ENCODE results near the gene DBF4B. TPM values are rescaled to one million over a fixed set of nuclear protein-coding genes. Genes with fewer than 3 reads are reported as not detected.

DBF4B gene
- total and polyA plus RNA-seq, 8 donors, result 5.6 to 18.8 (median 15.9) TPM

DNA sequence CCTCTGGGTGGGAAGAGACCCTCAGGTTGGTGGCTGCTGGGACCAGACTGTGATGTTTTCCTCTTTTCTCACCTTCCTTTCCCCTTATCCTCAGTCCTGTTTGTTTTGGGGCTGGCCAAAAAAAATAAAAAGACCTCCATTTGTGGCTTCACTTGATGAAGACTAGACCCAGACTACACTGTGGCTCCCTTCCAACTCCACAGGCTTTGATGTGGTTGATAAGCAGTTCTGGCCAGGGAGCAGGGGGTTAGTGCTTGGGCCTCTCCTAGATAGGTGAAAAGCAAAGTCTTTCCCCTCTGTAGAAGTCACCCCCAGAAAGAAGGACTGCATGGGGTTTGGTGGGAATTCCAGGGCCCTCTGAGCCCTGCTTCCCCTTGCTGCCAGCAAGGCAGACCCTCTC lies 39.1 kb downstream of the DBF4B start:
- Histone ChIP-seq H3K4me3 (no peak overlapping the region), H3K27ac (no peak overlapping the region), H3K9me3 (no peaks in the 10 kb centered on the region), H3K36me3 (peaks cover 0 to 50% of the 10 kb centered on the region in 2 donors), H3K27me3 (no peaks in the 10 kb centered on the region), H3K4me1 (no peaks in the 10 kb centered on the region)
- ATAC-seq (no peak), DNase-seq (no peak)
- intact Hi-C loops (cut with DNase I), result no loop called here
- TF ChIP-seq, protein P1, sequence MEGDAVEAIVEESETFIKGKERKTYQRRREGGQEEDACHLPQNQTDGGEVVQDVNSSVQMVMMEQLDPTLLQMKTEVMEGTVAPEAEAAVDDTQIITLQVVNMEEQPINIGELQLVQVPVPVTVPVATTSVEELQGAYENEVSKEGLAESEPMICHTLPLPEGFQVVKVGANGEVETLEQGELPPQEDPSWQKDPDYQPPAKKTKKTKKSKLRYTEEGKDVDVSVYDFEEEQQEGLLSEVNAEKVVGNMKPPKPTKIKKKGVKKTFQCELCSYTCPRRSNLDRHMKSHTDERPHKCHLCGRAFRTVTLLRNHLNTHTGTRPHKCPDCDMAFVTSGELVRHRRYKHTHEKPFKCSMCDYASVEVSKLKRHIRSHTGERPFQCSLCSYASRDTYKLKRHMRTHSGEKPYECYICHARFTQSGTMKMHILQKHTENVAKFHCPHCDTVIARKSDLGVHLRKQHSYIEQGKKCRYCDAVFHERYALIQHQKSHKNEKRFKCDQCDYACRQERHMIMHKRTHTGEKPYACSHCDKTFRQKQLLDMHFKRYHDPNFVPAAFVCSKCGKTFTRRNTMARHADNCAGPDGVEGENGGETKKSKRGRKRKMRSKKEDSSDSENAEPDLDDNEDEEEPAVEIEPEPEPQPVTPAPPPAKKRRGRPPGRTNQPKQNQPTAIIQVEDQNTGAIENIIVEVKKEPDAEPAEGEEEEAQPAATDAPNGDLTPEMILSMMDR (IDR thresholded peaks at IDR 0.05), result no peak

- intact Hi-C loops (cut with DNase I), result no loop called here
These were observed 40.9 kb downstream of the DBF4B start for GRCh38 chr17:44749076-44749979.

DNA sequence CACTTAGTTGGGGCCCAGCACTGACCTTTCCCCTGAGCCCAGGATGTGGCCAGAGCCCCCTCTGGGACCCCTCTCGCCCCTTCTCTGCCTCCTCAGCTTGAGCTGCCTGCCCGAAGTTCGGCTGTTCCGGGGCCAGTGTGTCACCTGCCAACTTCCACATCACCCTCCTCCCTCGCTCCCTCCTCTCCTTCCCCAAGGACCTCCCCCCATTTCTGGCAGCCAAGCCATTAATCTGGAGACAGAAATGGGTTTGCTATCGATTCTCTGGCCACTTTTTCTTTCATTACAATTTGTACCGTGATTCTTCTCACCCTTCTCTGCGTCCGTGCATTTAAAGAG lies 41.5 kb downstream of the DBF4B start:
- Histone ChIP-seq H3K36me3 (peaks cover 0 to 50% of the 10 kb centered on the region in 2 donors), H3K9me3 (no peaks in the 10 kb centered on the region), H3K4me3 (no peak overlapping the region), H3K27ac (no peak overlapping the region), H3K4me1 (no peaks in the 10 kb centered on the region), H3K27me3 (peaks cover 0 to under 1% of the 10 kb centered on the region in 2 donors)
- intact Hi-C loops (cut with DNase I), result no loop called here
- no peak for DNase-seq
- TF ChIP-seq, protein P1 (IDR thresholded peaks at IDR 0.05), result no peak
- ATAC-seq, result no peak

More at GRCh38 chr17:44749076-44749979, 40.9 kb downstream of the DBF4B start:
- Histone ChIP-seq H3K9me3 (no peaks in the 10 kb centered on the region), H3K36me3 (peaks cover 0 to 50% of the 10 kb centered on the region in 2 donors), H3K27ac (no peak overlapping the region), H3K27me3 (no peaks in the 10 kb centered on the region), H3K4me3 (no peak overlapping the region), H3K4me1 (no peaks in the 10 kb centered on the region)
- ATAC-seq (no peak), DNase-seq (no peak)
- TF ChIP-seq, protein P1 (IDR thresholded peaks at IDR 0.05), result no peak

DNA sequence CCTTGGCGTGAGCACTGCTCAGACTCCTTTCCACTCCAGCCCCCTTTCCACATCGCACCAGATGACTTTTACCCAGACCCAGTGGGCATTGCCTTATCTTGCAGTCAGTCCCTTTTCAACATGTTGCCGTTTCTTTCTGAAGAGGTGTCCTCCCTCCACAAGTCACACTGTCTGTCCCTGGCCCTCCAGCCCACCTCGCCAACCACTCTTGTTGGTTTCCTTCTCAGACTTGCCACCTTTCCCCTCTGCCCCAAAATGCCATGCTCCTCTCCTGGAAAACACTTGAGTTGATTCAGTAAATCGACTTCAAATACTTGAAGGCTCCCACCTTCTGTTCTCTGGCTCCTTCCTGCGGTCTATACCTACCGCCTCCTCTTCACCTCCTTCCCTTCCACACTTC lies 42.9 kb downstream of the DBF4B start:
- no peak for DNase-seq
- Histone ChIP-seq H3K27me3 (peaks cover 0 to 15% of the 10 kb centered on the region in 2 donors), H3K4me3 (no peak overlapping the region), H3K36me3 (peaks cover 0 to 50% of the 10 kb centered on the region in 2 donors), H3K27ac (no peak overlapping the region), H3K9me3 (no peaks in the 10 kb centered on the region), H3K4me1 (no peaks in the 10 kb centered on the region)
- ATAC-seq, result no peak
- TF ChIP-seq, protein P1 (IDR thresholded peaks at IDR 0.05), result no peak
- intact Hi-C loops (cut with DNase I), result no loop called here

DNA sequence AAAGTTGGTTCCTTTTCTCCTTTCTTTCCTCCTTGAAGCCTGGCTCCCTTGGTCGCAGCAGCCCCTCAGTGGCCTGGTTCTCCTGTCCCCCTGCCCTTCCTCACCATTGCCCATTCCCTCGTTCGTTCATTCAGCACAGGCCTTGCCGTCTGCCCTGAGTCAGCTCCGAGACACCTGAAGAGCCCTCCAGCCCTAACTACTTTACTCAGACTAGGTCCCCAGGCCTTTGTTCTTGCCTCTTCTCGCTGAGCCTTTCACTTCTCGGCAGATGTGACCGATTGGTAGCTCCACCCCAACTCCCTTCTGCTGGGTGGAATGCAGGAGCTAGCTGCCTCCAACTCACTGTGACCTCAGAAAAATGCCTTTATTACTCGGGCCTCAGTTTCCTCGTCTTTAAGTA lies 43.3 kb downstream of the DBF4B start:
- ATAC-seq, result no peak
- DNase-seq, result no peak
- Histone ChIP-seq H3K4me1 (no peaks in the 10 kb centered on the region), H3K27me3 (peaks cover 0 to 20% of the 10 kb centered on the region in 2 donors), H3K27ac (no peak overlapping the region), H3K9me3 (no peaks in the 10 kb centered on the region), H3K36me3 (peaks cover 0 to 47% of the 10 kb centered on the region in 2 donors), H3K4me3 (no peak overlapping the region)
- intact Hi-C loops (cut with DNase I), result no loop called here
- TF ChIP-seq, protein P1 (IDR thresholded peaks at IDR 0.05), result no peak

All from left lung (tissue), 10 donors.